Measurements from ENCODE around the gene PDE4D. TPM values are rescaled to one million over a fixed set of nuclear protein-coding genes. Genes with fewer than 3 reads are reported as not detected.

Gene PDE4D
- polyA plus RNA-seq, 1 donor (not counting 4 experiments of a cell fraction or from before 2014, with no cell fraction given): 3.6 TPM

DNA sequence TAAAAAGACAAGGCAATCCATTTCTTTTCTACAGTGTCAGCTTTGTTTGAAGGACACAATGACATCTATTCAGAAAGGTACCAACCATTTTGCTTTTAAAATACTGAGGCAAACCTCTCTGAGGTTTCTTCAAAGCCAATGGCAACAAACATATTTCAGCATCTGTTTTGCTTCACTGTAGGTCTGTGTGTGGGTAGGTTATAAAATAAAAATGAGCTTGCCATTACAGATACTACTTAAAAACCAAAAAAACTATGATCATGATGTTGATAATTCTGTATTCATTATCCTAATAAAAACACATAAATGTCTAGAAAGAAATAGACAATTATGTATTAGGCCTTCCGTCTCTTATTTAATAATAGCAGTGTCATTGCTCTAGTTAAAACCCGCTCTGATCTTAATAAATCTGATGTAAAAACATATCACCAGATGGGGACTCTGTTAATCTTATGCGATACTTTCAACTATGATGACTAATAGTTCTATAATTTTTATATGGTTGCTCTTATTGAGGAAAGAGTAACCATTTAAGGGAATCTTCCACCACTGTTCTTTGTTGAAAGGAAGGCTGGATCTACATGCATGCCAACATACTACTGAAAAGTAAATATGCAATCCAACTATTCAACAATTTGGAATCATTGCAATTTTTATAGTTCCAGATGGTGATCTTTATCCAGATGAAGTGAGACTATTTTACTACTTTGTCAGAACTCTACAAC, 647.2 kb downstream of the PDE4D start:
- no peaks in the 10 kb centered on the region for H3K4me1 ChIP-seq (ENCODE audit: control insufficient read depth, extremely low read depth, insufficient read depth, low read length)
- dilution Hi-C loops (cut with MboI; ENCODE audit: extremely low pct_ligation_motif_present, low sequenced_read_pairs): no loop called here
- H3K9me1 ChIP-seq (ENCODE audit: control insufficient read depth, extremely low read depth, insufficient read depth, low read length): no peaks in the 10 kb centered on the region
- no peak overlapping the region for H3K27ac ChIP-seq (ENCODE audit: control insufficient read depth, insufficient read depth, low read length)
- no peaks in the 10 kb centered on the region for H3K36me3 ChIP-seq (ENCODE audit: control insufficient read depth in 2 of 2, extremely low read depth in 1 of 2, insufficient read depth in 2 of 2, low read length in 2 of 2)
- no peaks in the 10 kb centered on the region for H3K27me3 ChIP-seq (ENCODE audit: control insufficient read depth, extremely low read depth, insufficient read depth, low read length)
- no peaks in the 10 kb centered on the region for H3K9me3 ChIP-seq (ENCODE audit: control insufficient read depth, low read depth, low read length)
- H3K9ac ChIP-seq (ENCODE audit: control insufficient read depth, extremely low read depth, insufficient read depth, low read length): no peak overlapping the region
- DNase-seq (ENCODE audit: low read depth, low spot score) (no peak), FAIRE-seq (no peak)
- TF ChIP-seq EZH2 (IDR thresholded peaks at IDR 0.05; ENCODE audit: low read length): no peak
- TF ChIP-seq, protein P1, sequence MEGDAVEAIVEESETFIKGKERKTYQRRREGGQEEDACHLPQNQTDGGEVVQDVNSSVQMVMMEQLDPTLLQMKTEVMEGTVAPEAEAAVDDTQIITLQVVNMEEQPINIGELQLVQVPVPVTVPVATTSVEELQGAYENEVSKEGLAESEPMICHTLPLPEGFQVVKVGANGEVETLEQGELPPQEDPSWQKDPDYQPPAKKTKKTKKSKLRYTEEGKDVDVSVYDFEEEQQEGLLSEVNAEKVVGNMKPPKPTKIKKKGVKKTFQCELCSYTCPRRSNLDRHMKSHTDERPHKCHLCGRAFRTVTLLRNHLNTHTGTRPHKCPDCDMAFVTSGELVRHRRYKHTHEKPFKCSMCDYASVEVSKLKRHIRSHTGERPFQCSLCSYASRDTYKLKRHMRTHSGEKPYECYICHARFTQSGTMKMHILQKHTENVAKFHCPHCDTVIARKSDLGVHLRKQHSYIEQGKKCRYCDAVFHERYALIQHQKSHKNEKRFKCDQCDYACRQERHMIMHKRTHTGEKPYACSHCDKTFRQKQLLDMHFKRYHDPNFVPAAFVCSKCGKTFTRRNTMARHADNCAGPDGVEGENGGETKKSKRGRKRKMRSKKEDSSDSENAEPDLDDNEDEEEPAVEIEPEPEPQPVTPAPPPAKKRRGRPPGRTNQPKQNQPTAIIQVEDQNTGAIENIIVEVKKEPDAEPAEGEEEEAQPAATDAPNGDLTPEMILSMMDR (optimal IDR thresholded peaks at IDR 0.05 in 1 of 3, IDR thresholded peaks at IDR 0.05 in 1 of 3, conservative IDR thresholded peaks at IDR 0.05 in 1 of 3; ENCODE audit: extremely low read depth in 1 of 3, insufficient read depth in 2 of 3, low read length in 3 of 3): no peak
- no peak overlapping the region for H3K4me2 ChIP-seq (ENCODE audit: control insufficient read depth, extremely low read depth, insufficient read depth, low read depth, low read length)
- H2AFZ ChIP-seq (ENCODE audit: control insufficient read depth, low read length): no peak overlapping the region
- H3K4me3 ChIP-seq (ENCODE audit: control insufficient read depth in 2 of 3, extremely low read depth in 1 of 3, insufficient read depth in 2 of 3, low read depth in 1 of 3, low read length in 3 of 3): no peak overlapping the region
- no peaks in the 10 kb centered on the region for H3K79me2 ChIP-seq (ENCODE audit: control insufficient read depth, insufficient read depth, low read length)
- H4K20me1 ChIP-seq (ENCODE audit: control insufficient read depth, extremely low read depth, insufficient read depth, low read length): no peaks in the 10 kb centered on the region

DNA sequence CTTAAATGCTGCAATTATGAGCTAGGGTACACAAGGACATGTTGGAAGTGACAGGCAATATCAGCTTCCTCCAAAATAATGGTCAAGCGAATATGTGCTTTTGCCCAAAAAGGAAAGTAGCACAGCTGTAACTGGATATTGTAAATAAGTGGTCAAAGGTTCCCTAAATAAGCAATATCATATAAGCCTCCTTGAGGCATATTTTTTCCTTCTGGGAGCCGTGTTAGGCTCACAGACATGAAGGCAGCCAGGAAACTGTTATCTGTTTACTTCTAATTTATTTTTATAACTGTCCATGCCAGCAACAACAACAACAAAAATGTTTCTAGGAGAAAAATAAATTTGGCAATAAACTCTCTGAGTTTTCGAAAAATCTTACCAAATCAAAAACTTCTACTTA, 648.3 kb downstream of the PDE4D start:
- H3K27ac ChIP-seq (ENCODE audit: control insufficient read depth, insufficient read depth, low read length): no peak overlapping the region
- no peaks in the 10 kb centered on the region for H4K20me1 ChIP-seq (ENCODE audit: control insufficient read depth, extremely low read depth, insufficient read depth, low read length)
- H3K4me2 ChIP-seq (ENCODE audit: control insufficient read depth, extremely low read depth, insufficient read depth, low read depth, low read length): no peak overlapping the region
- TF ChIP-seq, protein P1 (optimal IDR thresholded peaks at IDR 0.05 in 1 of 3, IDR thresholded peaks at IDR 0.05 in 1 of 3, conservative IDR thresholded peaks at IDR 0.05 in 1 of 3; ENCODE audit: extremely low read depth in 1 of 3, insufficient read depth in 2 of 3, low read length in 3 of 3): no peak
- no peak for TF ChIP-seq EZH2 (IDR thresholded peaks at IDR 0.05; ENCODE audit: low read length)
- H3K27me3 ChIP-seq (ENCODE audit: control insufficient read depth, extremely low read depth, insufficient read depth, low read length): no peaks in the 10 kb centered on the region
- no peaks in the 10 kb centered on the region for H3K9me3 ChIP-seq (ENCODE audit: control insufficient read depth, low read depth, low read length)
- dilution Hi-C loops (cut with MboI; ENCODE audit: extremely low pct_ligation_motif_present, low sequenced_read_pairs): no loop called here
- H3K79me2 ChIP-seq (ENCODE audit: control insufficient read depth, insufficient read depth, low read length): no peaks in the 10 kb centered on the region
- FAIRE-seq (no peak), DNase-seq (ENCODE audit: low read depth, low spot score) (no peak)
- no peak overlapping the region for H3K9ac ChIP-seq (ENCODE audit: control insufficient read depth, extremely low read depth, insufficient read depth, low read length)
- H3K9me1 ChIP-seq (ENCODE audit: control insufficient read depth, extremely low read depth, insufficient read depth, low read length): no peaks in the 10 kb centered on the region
- no peaks in the 10 kb centered on the region for H3K4me1 ChIP-seq (ENCODE audit: control insufficient read depth, extremely low read depth, insufficient read depth, low read length)
- H3K4me3 ChIP-seq (ENCODE audit: control insufficient read depth in 2 of 3, extremely low read depth in 1 of 3, insufficient read depth in 2 of 3, low read depth in 1 of 3, low read length in 3 of 3): no peak overlapping the region
- H2AFZ ChIP-seq (ENCODE audit: control insufficient read depth, low read length): no peak overlapping the region
- H3K36me3 ChIP-seq (ENCODE audit: control insufficient read depth in 2 of 2, extremely low read depth in 1 of 2, insufficient read depth in 2 of 2, low read length in 2 of 2): no peaks in the 10 kb centered on the region
